ENCODE results near the gene ARID3A.

ARID3A gene

GRCh38 chr19:912181-913079 lies 13.4 kb upstream of the ARID3A start:
- peak; percentile 46 for DNase-seq

- DNase-seq: peak; percentile 89
Measured at GRCh38 chr19:913080-913748, 12.6 kb upstream of the ARID3A start, which contains the start of gene R3HDM4. TSS of gene R3HDM4 (minus strand) at chr19:913219. CDS start at chr19:913157, 62 bp downstream.

DNA sequence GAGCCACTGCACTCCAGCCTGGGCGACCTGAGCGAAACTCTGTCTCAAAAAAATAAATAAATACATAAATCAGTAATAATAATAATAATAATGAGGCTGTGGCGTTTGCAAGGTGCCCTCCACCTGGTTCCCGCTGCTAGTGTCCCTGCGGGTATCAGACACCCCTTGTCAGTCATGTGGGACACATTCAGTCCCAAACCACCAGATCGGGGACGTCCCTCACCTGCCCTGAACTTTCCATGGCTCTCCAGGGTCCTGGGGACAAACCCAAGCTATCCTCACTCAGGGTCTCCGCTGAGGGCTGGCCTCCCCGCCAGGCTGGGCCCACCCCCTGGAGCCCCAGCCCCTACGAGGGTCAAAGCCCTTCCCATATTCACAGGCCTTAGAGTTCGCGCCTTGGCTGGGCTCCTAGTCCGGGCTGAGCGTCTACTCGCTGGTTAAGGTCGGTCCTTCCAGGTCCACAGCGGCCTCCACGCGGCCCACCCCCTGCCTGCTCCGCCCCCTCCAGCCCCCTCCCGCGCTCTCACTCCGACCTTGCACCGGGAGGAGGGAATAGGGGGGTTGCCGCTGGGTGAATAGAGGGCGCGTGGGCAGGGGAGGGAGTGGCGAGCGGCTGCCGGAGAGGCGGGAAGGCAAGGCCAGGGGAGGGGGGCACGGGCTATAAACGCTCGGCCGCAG lies 9.1 kb upstream of the ARID3A start:
- peak; percentile 53 for DNase-seq

DNA sequence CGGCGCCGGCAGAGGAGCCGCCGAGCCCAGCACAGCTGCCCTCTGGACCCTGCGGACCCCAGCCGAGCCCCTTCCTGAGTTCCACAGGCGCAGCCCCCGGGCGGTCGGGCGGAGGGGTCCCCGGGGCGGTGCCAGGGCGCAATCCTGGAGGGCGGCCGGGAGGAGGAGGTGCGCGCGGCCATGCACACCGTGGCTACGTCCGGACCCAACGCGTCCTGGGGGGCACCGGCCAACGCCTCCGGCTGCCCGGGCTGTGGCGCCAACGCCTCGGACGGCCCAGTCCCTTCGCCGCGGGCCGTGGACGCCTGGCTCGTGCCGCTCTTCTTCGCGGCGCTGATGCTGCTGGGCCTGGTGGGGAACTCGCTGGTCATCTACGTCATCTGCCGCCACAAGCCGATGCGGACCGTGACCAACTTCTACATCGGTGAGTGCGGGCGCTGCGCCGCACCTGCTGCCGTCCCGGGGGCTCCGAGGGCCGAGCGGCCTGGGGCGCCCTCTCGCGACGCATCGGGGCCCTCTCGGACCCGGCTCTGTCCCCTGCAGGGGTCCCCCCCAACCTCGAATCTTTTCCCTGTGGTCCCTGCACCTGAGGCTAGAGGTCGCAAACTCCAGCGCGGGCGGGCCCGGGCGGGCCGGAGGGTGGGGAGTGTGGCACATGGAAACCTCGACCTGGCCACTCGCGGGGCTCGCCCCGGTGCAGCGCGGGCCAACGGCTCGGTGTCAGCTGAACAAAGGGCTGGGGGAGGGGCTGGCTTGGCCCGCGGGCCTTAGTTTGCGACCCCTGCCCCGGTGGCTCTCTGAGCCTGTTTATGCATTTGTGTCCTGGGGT lies 8.3 kb upstream of the ARID3A start, which contains the start of gene KISS1R:
TSS of gene KISS1R (plus strand) at position 11 of the 829 bp plus-strand sequence. CDS start at position 181, 170 bp downstream.
- DNase-seq: peak; percentile 46

DNA sequence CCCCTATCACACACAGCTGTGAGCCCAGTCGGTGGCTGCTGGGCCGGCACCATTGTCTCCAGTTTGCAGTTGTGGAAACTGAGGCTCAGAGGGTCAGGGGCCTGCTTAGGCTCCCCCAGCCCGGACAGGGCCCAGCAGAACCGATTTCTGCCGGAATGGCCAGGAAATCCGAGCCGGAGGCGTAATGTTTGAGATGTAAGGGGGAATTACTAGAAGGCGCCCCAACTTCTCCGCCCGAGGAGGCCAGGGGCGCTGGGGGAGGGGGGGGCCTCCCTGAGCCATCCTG lies 7.7 kb upstream of the ARID3A start:
- DNase-seq: no peak

DNA sequence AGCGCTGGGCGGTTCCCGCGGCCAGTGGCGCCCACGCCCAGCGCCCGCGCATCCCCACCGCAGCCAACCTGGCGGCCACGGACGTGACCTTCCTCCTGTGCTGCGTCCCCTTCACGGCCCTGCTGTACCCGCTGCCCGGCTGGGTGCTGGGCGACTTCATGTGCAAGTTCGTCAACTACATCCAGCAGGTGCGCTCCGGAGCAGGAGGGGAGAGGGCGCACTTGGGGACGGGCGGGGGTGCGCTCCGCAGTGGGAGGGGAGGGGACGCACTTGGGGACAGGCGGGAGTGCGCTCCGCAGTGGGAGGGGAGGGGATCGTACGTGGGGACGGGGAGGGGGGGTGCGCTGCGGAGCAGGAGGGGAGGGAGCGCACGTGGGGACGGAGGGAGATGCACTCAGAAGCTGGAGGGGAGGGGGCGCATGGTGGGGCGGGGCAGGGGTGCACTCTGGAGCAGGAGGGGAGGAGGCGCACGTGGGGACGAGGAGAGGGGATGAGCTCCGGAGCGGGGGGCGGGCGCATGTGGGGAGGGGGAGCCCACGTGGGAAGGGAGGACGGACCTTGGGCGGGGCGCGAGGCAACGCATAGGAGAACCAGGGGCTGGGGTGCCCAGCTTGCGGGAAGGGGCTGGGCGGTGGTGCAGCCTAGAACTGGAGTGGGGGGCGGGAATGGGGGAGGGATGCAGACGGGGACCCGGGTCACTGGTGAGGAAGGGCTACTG lies 7.2 kb upstream of the ARID3A start:
- DNase-seq: peak; percentile 36

GRCh38 chr19:919199-920050 lies 6.4 kb upstream of the ARID3A start:
- peak; percentile 53 for DNase-seq

- peak; percentile 68 for DNase-seq
Measured at GRCh38 chr19:920051-920864, 5.6 kb upstream of the ARID3A start.

GRCh38 chr19:924553-925086 lies 1.2 kb upstream of the ARID3A start:
- DNase-seq: peak; percentile 43

- DNase-seq: peak; percentile 31
Measured at GRCh38 chr19:925087-925525, 729 bp upstream of the ARID3A start.

- DNase-seq: no peak
Measured at GRCh38 chr19:926323-926588, 421 bp downstream of the ARID3A start.

- DNase-seq: peak; percentile 48
Measured at GRCh38 chr19:926589-927350, 935 bp downstream of the ARID3A start.

GRCh38 chr19:927351-927779 lies 1.5 kb downstream of the ARID3A start:
- no peak for DNase-seq

GRCh38 chr19:927780-928401 lies 2.1 kb downstream of the ARID3A start:
- no peak for DNase-seq

GRCh38 chr19:928471-929202 lies 2.8 kb downstream of the ARID3A start:
- no peak for DNase-seq

GRCh38 chr19:929203-929890 lies 3.5 kb downstream of the ARID3A start:
- no peak for DNase-seq

GRCh38 chr19:929891-930258 lies 4.0 kb downstream of the ARID3A start:
- no peak for DNase-seq

Measured in stimulated activated CD4-positive, alpha-beta T cell treated with anti-CD3 and anti-CD28 coated beads, Interleukin-4, amount 100 ng/mL, for 1 hour (primary cell).